Fibroblast of peridontal ligament (primary cell): Measurements from ENCODE around the gene ALG5.

Experiments used
- DNase-seq: peaks from one replicate; pipeline ENCODE4 v3.0.0-alpha.2; 2010; ENCODE audit errors: extremely low read depth

The ALG5 gene

GRCh38 chr13:36915896-36916640 lies 83.1 kb downstream of the ALG5 start:
- no peak for DNase-seq

GRCh38 chr13:36915106-36915505 lies 84.0 kb downstream of the ALG5 start:
- no peak for DNase-seq

GRCh38 chr13:36914648-36915047 lies 84.5 kb downstream of the ALG5 start:
- DNase-seq: no peak

GRCh38 chr13:36913463-36913862 lies 85.7 kb downstream of the ALG5 start:
- DNase-seq: no peak

GRCh38 chr13:36912973-36913372 lies 86.2 kb downstream of the ALG5 start:
- peak; percentile 8 for DNase-seq

GRCh38 chr13:36912369-36912768 lies 86.8 kb downstream of the ALG5 start:
- no peak for DNase-seq

- no peak for DNase-seq
These were observed 88.6 kb downstream of the ALG5 start for GRCh38 chr13:36910545-36910944.

GRCh38 chr13:36907821-36908220 lies 91.3 kb downstream of the ALG5 start:
- DNase-seq: no peak

GRCh38 chr13:36907266-36907665 lies 91.9 kb downstream of the ALG5 start:
- DNase-seq: no peak

- no peak for DNase-seq
These were observed 93.2 kb downstream of the ALG5 start for GRCh38 chr13:36905944-36906343.

GRCh38 chr13:36903925-36904595 lies 95.1 kb downstream of the ALG5 start:
- DNase-seq: no peak
